ENCODE results near the gene NPAS3. TPM values are rescaled to one million over a fixed set of nuclear protein-coding genes. Genes with fewer than 3 reads are reported as not detected.

The NPAS3 gene
- total RNA-seq, 1 experiment from 2014 or later, result not detected

- intact Hi-C loops (cut with micrococcal nuclease; ENCODE audit: unreplicated experiment), result no loop called here
- TF ChIP-seq EZH2 (IDR thresholded peaks at IDR 0.05; ENCODE audit: low read depth) (no peak), CTCF (conservative IDR thresholded peaks at IDR 0.05) (no peak)
- Histone ChIP-seq H3K4me2 (no peak overlapping the region), H4K20me1 (ENCODE audit: insufficient read depth) (no peaks in the 10 kb centered on the region), H2AFZ (no peak overlapping the region), H3F3A (ENCODE audit: insufficient read depth, low read depth) (peaks cover under 1% of the 10 kb centered on the region; the same call in 1 of the 2 replicates), H3K9me3 (ENCODE audit: insufficient read depth, low read depth) (no peaks in the 10 kb centered on the region), H3K27ac (no peak overlapping the region), H3K27me3 (ENCODE audit: insufficient read depth, low read depth) (no peaks in the 10 kb centered on the region), H3K79me2 (ENCODE audit: low read depth) (no peaks in the 10 kb centered on the region), H3K4me1 (replicated peaks; ENCODE audit: insufficient read depth) (peaks cover 15% of the 10 kb centered on the region; the same call in 1 of the 2 replicates), H3K4me3 (no peak overlapping the region), H3K9me2 (ENCODE audit: insufficient read depth) (no peaks in the 10 kb centered on the region), H3K36me3 (ENCODE audit: low read depth) (no peaks in the 10 kb centered on the region)
- no TSS peak for BruUV-seq (replicated peaks)
- ChIA-PET CTCF (no interaction called here), POLR2A (ENCODE audit: unreplicated experiment) (no interaction called here)
- DNase-seq, result no peak
These were observed 533.1 kb downstream of the NPAS3 start for GRCh38 chr14:33471776-33472175.

- H3K9me2 ChIP-seq (ENCODE audit: insufficient read depth), result no peaks in the 10 kb centered on the region
- no peaks in the 10 kb centered on the region for H4K20me1 ChIP-seq (ENCODE audit: insufficient read depth)
- H3K79me2 ChIP-seq (ENCODE audit: low read depth), result no peaks in the 10 kb centered on the region
- no peaks in the 10 kb centered on the region for H3K9me3 ChIP-seq (ENCODE audit: insufficient read depth, low read depth)
- no peaks in the 10 kb centered on the region for H3K36me3 ChIP-seq (ENCODE audit: low read depth)
- H3F3A ChIP-seq (ENCODE audit: insufficient read depth, low read depth), result no peaks in the 10 kb centered on the region
- H3K4me3 ChIP-seq, result no peak overlapping the region
- ChIA-PET CTCF (no interaction called here), POLR2A (ENCODE audit: unreplicated experiment) (interaction anchor here (0.6 kb wide), 1 partner anchor 832 kb away, joined by 12 read pairs; no protein-coding TSS in a partner anchor)
- peak; percentile 46 to 60 for DNase-seq
- TF ChIP-seq CTCF (conservative IDR thresholded peaks at IDR 0.05) (peak; percentile 50), EZH2 (IDR thresholded peaks at IDR 0.05; ENCODE audit: low read depth) (no peak)
- intact Hi-C loops (cut with micrococcal nuclease; ENCODE audit: unreplicated experiment), result loop anchor here (5.0 kb wide), 1 partner anchor 317 kb away; no protein-coding TSS in a partner anchor
- H3K27me3 ChIP-seq (ENCODE audit: insufficient read depth, low read depth), result no peaks in the 10 kb centered on the region
- H2AFZ ChIP-seq, result no peak overlapping the region
- no TSS peak for BruUV-seq (replicated peaks)
- H3K4me1 ChIP-seq (replicated peaks; ENCODE audit: insufficient read depth), result peaks cover 11% of the 10 kb centered on the region; the same call in 1 of the 2 replicates
- no peak overlapping the region for H3K27ac ChIP-seq
- no peak overlapping the region for H3K4me2 ChIP-seq
These were observed 536.9 kb downstream of the NPAS3 start for GRCh38 chr14:33475623-33476022.

- intact Hi-C loops (cut with micrococcal nuclease; ENCODE audit: unreplicated experiment), result loop anchor here (5.0 kb wide), 1 partner anchor 315 kb away; no protein-coding TSS in a partner anchor
- Histone ChIP-seq H2AFZ (no peak overlapping the region), H4K20me1 (ENCODE audit: insufficient read depth) (no peaks in the 10 kb centered on the region), H3K4me3 (no peak overlapping the region), H3K36me3 (ENCODE audit: low read depth) (no peaks in the 10 kb centered on the region), H3K27ac (no peak overlapping the region), H3K9me2 (ENCODE audit: insufficient read depth) (no peaks in the 10 kb centered on the region), H3K27me3 (ENCODE audit: insufficient read depth, low read depth) (no peaks in the 10 kb centered on the region), H3K4me2 (no peak overlapping the region), H3K4me1 (replicated peaks; ENCODE audit: insufficient read depth) (peaks cover 11% of the 10 kb centered on the region; the same call in 1 of the 2 replicates), H3K79me2 (ENCODE audit: low read depth) (no peaks in the 10 kb centered on the region), H3K9me3 (ENCODE audit: insufficient read depth, low read depth) (no peaks in the 10 kb centered on the region), H3F3A (ENCODE audit: insufficient read depth, low read depth) (no peaks in the 10 kb centered on the region)
- no peak for TF ChIP-seq CTCF (conservative IDR thresholded peaks at IDR 0.05)
- TF ChIP-seq EZH2 (IDR thresholded peaks at IDR 0.05; ENCODE audit: low read depth), result no peak
- no TSS peak for BruUV-seq (replicated peaks)
- ChIA-PET POLR2A (ENCODE audit: unreplicated experiment) (no interaction called here), CTCF (interaction anchor here (0.7 kb wide), 1 partner anchor 619 kb away, joined by 3 read pairs; no protein-coding TSS in a partner anchor)
- no peak for DNase-seq
These were observed 539.1 kb downstream of the NPAS3 start for GRCh38 chr14:33477797-33478196.
